Astrocyte (in vitro differentiated cells and primary cell): ENCODE results near the gene UFL1. TPM values are rescaled to one million over a fixed set of nuclear protein-coding genes. Genes with fewer than 3 reads are reported as not detected.

Source experiments
- DNase-seq: peaks from one replicate; pipeline ENCODE4 v3.0.0-alpha.2; 2010; ENCODE audit warnings: low read depth
- FAIRE-seq: peaks from 2 replicates; lab custom pipeline; 2011; peaks lifted over from hg19 to GRCh38; lab: Jason Lieb, UNC
- H2AFZ ChIP-seq: 2 replicates; pipeline ENCODE4 v1.6.0; 2012; ENCODE audit warnings: low read depth, low read length, inconsistent platforms
- H3K27ac ChIP-seq: 2 replicates; pipeline ENCODE4 v1.5.1; 2011; ENCODE audit warnings: low read depth, low read length, inconsistent platforms
- H3K27me3 ChIP-seq: 2 replicates; pipeline ENCODE4 v1.6.0; 2011; ENCODE audit warnings: low read length, inconsistent platforms; ENCODE audit not compliant: insufficient read depth
- H3K36me3 ChIP-seq: 2 replicates; pipeline ENCODE4 v1.5.1; 2011; ENCODE audit warnings: low read length, inconsistent platforms; ENCODE audit not compliant: insufficient read depth
- H3K4me1 ChIP-seq: 2 replicates; pipeline ENCODE4 v1.5.1; 2011; ENCODE audit warnings: low read length, inconsistent platforms; ENCODE audit not compliant: insufficient read depth
- H3K4me2 ChIP-seq: 2 replicates; pipeline ENCODE4 v1.6.0; 2012; ENCODE audit warnings: low read length, inconsistent platforms
- H3K4me3 ChIP-seq: 2 replicates; pipeline ENCODE4 v1.5.1; 2011; ENCODE audit warnings: low read depth, mild to moderate bottlenecking, low read length, inconsistent platforms; ENCODE audit not compliant: insufficient read depth
- H3K79me2 ChIP-seq: 2 replicates; pipeline ENCODE4 v1.6.0; 2012; ENCODE audit warnings: mild to moderate bottlenecking, low read length, inconsistent platforms; ENCODE audit not compliant: insufficient read depth
- H3K9ac ChIP-seq: 2 replicates; pipeline ENCODE4 v1.6.0; 2012; ENCODE audit warnings: mild to moderate bottlenecking, low read length, inconsistent platforms
- H3K9me3 ChIP-seq: 2 replicates; pipeline ENCODE4 v1.5.1; 2012; ENCODE audit warnings: low read depth, mild to moderate bottlenecking, low read length, inconsistent platforms; ENCODE audit not compliant: insufficient read depth
- H4K20me1 ChIP-seq: 2 replicates; pipeline ENCODE4 v1.6.0; 2012; ENCODE audit warnings: low read length, inconsistent platforms; ENCODE audit not compliant: insufficient read depth
- H3K27ac Mint-ChIP-seq: one replicate; pipeline ENCODE4 v1.8.0; 2021; ENCODE audit warnings: mild to moderate bottlenecking, mixed read lengths; ENCODE audit not compliant: unreplicated experiment
- H3K27me3 Mint-ChIP-seq: one replicate; pipeline ENCODE4 v1.8.0; 2021; ENCODE audit warnings: low read depth, mixed read lengths; ENCODE audit not compliant: unreplicated experiment
- H3K36me3 Mint-ChIP-seq: one replicate; pipeline ENCODE4 v1.8.0; 2021; ENCODE audit warnings: low read depth, mixed read lengths; ENCODE audit not compliant: unreplicated experiment
- H3K4me1 Mint-ChIP-seq: one replicate; pipeline ENCODE4 v1.8.0; 2021; ENCODE audit warnings: low read depth, mixed read lengths; ENCODE audit not compliant: unreplicated experiment
- H3K4me3 Mint-ChIP-seq: one replicate; pipeline ENCODE4 v1.8.0; 2021; ENCODE audit warnings: mild to moderate bottlenecking, moderate library complexity, mixed read lengths; ENCODE audit not compliant: unreplicated experiment
- H3K9me3 Mint-ChIP-seq: one replicate; pipeline ENCODE4 v1.8.0; 2021; ENCODE audit warnings: mild to moderate bottlenecking, mixed read lengths; ENCODE audit not compliant: unreplicated experiment
- CTCF ChIP-seq: IDR thresholded peaks from 2 replicates; pipeline ENCODE4 v1.5.1; 2011; ENCODE audit warnings: low read depth, mild to moderate bottlenecking, inconsistent platforms, low read length, moderate library complexity; ENCODE audit not compliant: insufficient read depth
- EZH2 ChIP-seq: IDR thresholded peaks from 2 replicates; pipeline ENCODE4 v1.6.1; 2012; ENCODE audit warnings: mild to moderate bottlenecking, low read length, inconsistent platforms; ENCODE audit not compliant: insufficient read depth
- total RNA-seq: library from RNA; stranded (reverse); gene quantifications from 2 replicates; pipeline ENCODE4 v1.2.1, GENCODE V29; 2021

Gene UFL1
- total RNA-seq, 1 donor from 2014 or later, result 19.5 TPM

DNA sequence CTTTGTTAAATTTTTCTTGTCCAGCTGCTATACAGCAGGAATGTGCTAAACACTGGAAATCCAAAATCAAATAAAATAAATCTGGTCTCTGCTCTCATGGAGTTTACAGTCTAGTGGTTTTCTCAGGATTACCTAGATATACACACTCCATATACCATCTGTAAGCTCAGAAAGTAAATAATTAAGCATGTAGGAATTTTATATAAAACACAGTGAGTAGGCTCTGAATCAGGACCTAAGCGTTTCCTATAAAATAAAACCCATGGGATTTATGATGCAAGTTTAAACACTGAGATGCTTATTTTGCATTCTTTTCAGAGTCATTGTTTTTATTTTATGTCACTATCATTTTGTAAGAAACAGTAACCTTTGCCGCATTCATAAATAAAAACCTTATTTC lies 29.7 kb upstream of the UFL1 start:
- H3K36me3 Mint-ChIP-seq, result peaks cover 4% of the 10 kb centered on the region
- Histone ChIP-seq H3K4me3 (no peak overlapping the region), H3K36me3 (no peaks in the 10 kb centered on the region), H3K4me1 (no peaks in the 10 kb centered on the region), H3K9me3 (peaks cover 10% of the 10 kb centered on the region), H2AFZ (no peak overlapping the region), H3K79me2 (no peaks in the 10 kb centered on the region), H3K27ac (no peak overlapping the region), H3K9ac (no peak overlapping the region), H3K4me2 (no peak overlapping the region), H3K27me3 (no peaks in the 10 kb centered on the region), H4K20me1 (no peaks in the 10 kb centered on the region)
- peaks cover 30% of the 10 kb centered on the region for H3K9me3 Mint-ChIP-seq
- no peak overlapping the region for H3K4me3 Mint-ChIP-seq
- TF ChIP-seq CTCF, result no peak
- no peak overlapping the region for H3K27ac Mint-ChIP-seq
- DNase-seq, result no peak
- no peak for FAIRE-seq
- H3K27me3 Mint-ChIP-seq, result no peaks in the 10 kb centered on the region
- no peaks in the 10 kb centered on the region for H3K4me1 Mint-ChIP-seq

DNA sequence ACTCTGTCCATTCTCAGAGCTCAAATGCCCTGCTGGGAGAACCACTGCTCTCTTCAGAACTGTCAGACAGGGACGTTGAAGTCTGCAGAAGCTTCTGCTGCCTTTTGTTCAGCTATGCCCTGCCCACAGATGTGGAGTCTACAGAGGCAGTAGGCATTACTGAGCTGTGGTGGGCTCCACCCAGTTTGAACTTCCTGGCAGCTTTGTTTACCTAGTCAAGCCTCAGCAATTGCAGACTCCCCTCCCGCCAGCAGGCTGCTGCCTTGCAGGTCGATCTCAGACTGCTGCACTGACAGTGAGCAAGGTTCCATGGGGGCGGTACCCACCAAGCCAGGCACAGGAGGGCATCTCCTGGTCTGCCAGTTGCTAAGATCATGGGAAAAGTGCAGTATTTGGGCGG lies 21.8 kb upstream of the UFL1 start:
- Histone ChIP-seq H3K36me3 (no peaks in the 10 kb centered on the region), H3K27me3 (no peaks in the 10 kb centered on the region), H3K79me2 (no peaks in the 10 kb centered on the region), H4K20me1 (no peaks in the 10 kb centered on the region), H3K27ac (no peak overlapping the region), H3K4me1 (no peaks in the 10 kb centered on the region), H3K4me3 (no peak overlapping the region), H3K9ac (no peak overlapping the region), H2AFZ (no peak overlapping the region), H3K4me2 (no peak overlapping the region), H3K9me3 (peaks cover 6% of the 10 kb centered on the region)
- Mint-ChIP-seq H3K27me3 (no peaks in the 10 kb centered on the region), H3K4me3 (no peak overlapping the region), H3K27ac (no peak overlapping the region), H3K36me3 (peaks cover 19% of the 10 kb centered on the region), H3K9me3 (peaks cover 37% of the 10 kb centered on the region), H3K4me1 (no peaks in the 10 kb centered on the region)
- TF ChIP-seq EZH2 (no peak), CTCF (no peak)
- DNase-seq (no peak), FAIRE-seq (no peak)

DNA sequence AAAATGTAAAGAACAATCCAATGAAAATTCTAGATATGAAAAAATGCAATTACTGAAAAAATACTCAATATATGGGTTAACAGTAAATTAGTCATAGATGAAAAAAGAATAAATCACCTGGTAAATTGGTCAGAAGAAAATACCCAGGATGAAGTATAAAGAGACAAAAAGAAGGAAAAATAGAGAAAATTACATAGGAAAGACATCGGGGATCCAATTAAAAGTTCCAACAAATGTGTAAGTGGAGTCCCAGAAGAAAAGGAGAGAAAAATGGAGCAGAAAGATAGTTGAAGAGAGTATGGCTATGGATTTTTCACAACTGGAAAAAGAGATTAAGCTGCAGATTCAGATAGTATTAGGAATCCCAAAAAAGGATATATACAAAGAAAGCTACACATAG lies 18.7 kb upstream of the UFL1 start:
- Mint-ChIP-seq H3K4me3 (no peak overlapping the region), H3K36me3 (peaks cover 19% of the 10 kb centered on the region), H3K4me1 (no peaks in the 10 kb centered on the region), H3K9me3 (peaks cover 22% of the 10 kb centered on the region), H3K27ac (no peak overlapping the region), H3K27me3 (no peaks in the 10 kb centered on the region)
- TF ChIP-seq EZH2 (no peak), CTCF (no peak)
- no peak overlapping the region for H3K9ac ChIP-seq
- H3K4me1 ChIP-seq, result no peaks in the 10 kb centered on the region
- H3K4me3 ChIP-seq, result no peak overlapping the region
- H3K27ac ChIP-seq, result no peak overlapping the region
- no peaks in the 10 kb centered on the region for H3K36me3 ChIP-seq
- no peak for DNase-seq
- H3K79me2 ChIP-seq, result no peaks in the 10 kb centered on the region
- H4K20me1 ChIP-seq, result no peaks in the 10 kb centered on the region
- H3K27me3 ChIP-seq, result no peaks in the 10 kb centered on the region
- H2AFZ ChIP-seq, result no peak overlapping the region
- H3K4me2 ChIP-seq, result no peak overlapping the region
- FAIRE-seq, result no peak
- H3K9me3 ChIP-seq, result peaks cover 6% of the 10 kb centered on the region
